GM23338 (cell line): ENCODE data around the gene IFITM1. TPM values are rescaled to one million over a fixed set of nuclear protein-coding genes. Genes with fewer than 3 reads are reported as not detected.

Experiments used
- ATAC-seq: fragments of 200-7000 bp; cut with Tn5 transposase; 3 replicates; pipeline ENCODE4 v1.9.1; 2020
- DNase-seq: peaks from one replicate; pipeline ENCODE4 v3.0.0-alpha.2; 2015; ENCODE audit warnings: low spot score
- H2AFZ ChIP-seq: fragments of 200-600 bp; sonication (generic); 2 replicates; pipeline ENCODE4 v1.8.0; 2016; ENCODE audit warnings: antibody characterized with exemption, mild to moderate bottlenecking, moderate library complexity
- H3F3A ChIP-seq: fragments of 200-600 bp; sonication (generic); replicated peaks from 2 replicates; pipeline ENCODE4 v1.8.0; 2017; ENCODE audit warnings: antibody characterized with exemption, mixed run types, low read depth
- H3K27ac ChIP-seq: fragments of 200-600 bp; sonication (generic); 2 replicates; pipeline ENCODE4 v1.6.1; 2016; ENCODE audit warnings: low read depth
- H3K27me3 ChIP-seq: fragments of 200-600 bp; sonication (generic); 2 replicates; pipeline ENCODE4 v1.8.0; 2016; ENCODE audit warnings: mild to moderate bottlenecking, mixed run types, moderate library complexity; ENCODE audit not compliant: insufficient read depth
- H3K36me3 ChIP-seq: fragments of 200-600 bp; sonication (generic); 2 replicates; pipeline ENCODE4 v1.8.0; 2016; ENCODE audit warnings: mild to moderate bottlenecking; ENCODE audit not compliant: insufficient read depth
- H3K4me1 ChIP-seq: fragments of 200-600 bp; sonication (generic); 2 replicates; pipeline ENCODE4 v1.8.0; 2016; ENCODE audit warnings: mild to moderate bottlenecking, moderate library complexity; ENCODE audit not compliant: insufficient read depth
- H3K4me2 ChIP-seq: fragments of 200-600 bp; sonication (generic); 2 replicates; pipeline ENCODE4 v1.7.1; 2017; ENCODE audit warnings: mixed run types
- H3K4me3 ChIP-seq: fragments of 200-600 bp; sonication (generic); 2 replicates; pipeline ENCODE4 v1.6.1; 2016; ENCODE audit warnings: mixed run types
- H3K79me2 ChIP-seq: fragments of 200-600 bp; sonication (generic); replicated peaks from 2 replicates; pipeline ENCODE4 v1.8.0; 2017; ENCODE audit warnings: mild to moderate bottlenecking; ENCODE audit not compliant: insufficient read depth
- H3K9me2 ChIP-seq: fragments of 200-600 bp; sonication (generic); 2 replicates; pipeline ENCODE4 v1.8.0; 2017; ENCODE audit not compliant: insufficient read depth
- H4K20me1 ChIP-seq: fragments of 200-600 bp; sonication (generic); replicated peaks from 2 replicates; pipeline ENCODE4 v1.8.0; 2017; ENCODE audit warnings: mild to moderate bottlenecking; ENCODE audit not compliant: insufficient read depth
- H3K27ac Mint-ChIP-seq: 2 replicates; pipeline ENCODE4 v1.8.0; 2020; ENCODE audit warnings: inconsistent platforms, mild to moderate bottlenecking, moderate library complexity, mixed read lengths
- H3K27me3 Mint-ChIP-seq: 3 replicates; pipeline ENCODE4 v1.8.0; 2022; ENCODE audit warnings: low read depth, mild to moderate bottlenecking, moderate library complexity, mixed read lengths, inconsistent platforms; ENCODE audit not compliant: insufficient read depth, poor library complexity
- H3K36me3 Mint-ChIP-seq: 3 replicates; pipeline ENCODE4 v1.8.0; 2021; ENCODE audit warnings: low read depth, mild to moderate bottlenecking, inconsistent platforms, moderate library complexity, mixed read lengths
- H3K4me1 Mint-ChIP-seq: 3 replicates; pipeline ENCODE4 v1.8.0; 2020; ENCODE audit warnings: mild to moderate bottlenecking, inconsistent platforms, mixed read lengths
- H3K4me3 Mint-ChIP-seq: 3 replicates; pipeline ENCODE4 v1.8.0; 2021; ENCODE audit warnings: moderate library complexity, mild to moderate bottlenecking, inconsistent platforms, mixed read lengths
- H3K9me3 Mint-ChIP-seq: 3 replicates; pipeline ENCODE4 v1.8.0; 2020; ENCODE audit warnings: moderate library complexity, mild to moderate bottlenecking, inconsistent platforms, mixed read lengths
- CREB1 ChIP-seq: fragments of 250-450 bp; sonication (Bioruptor Pico); IDR thresholded peaks from 2 replicates; pipeline ENCODE4 v1.5.0; 2020; ENCODE audit warnings: low read depth, mild to moderate bottlenecking, moderate library complexity
- ETS1 ChIP-seq: IDR thresholded peaks from 2 replicates; pipeline ENCODE4 v1.6.1; 2016; ENCODE audit warnings: antibody characterized with exemption
- EZH2 ChIP-seq: fragments of 200-600 bp; sonication (generic); IDR thresholded peaks from one replicate; pipeline ENCODE4 v1.8.0; 2017; ENCODE audit warnings: antibody characterized with exemption, mild to moderate bottlenecking, low read depth; ENCODE audit not compliant: unreplicated experiment
- POLR2AphosphoS5 ChIP-seq: IDR thresholded peaks from 2 replicates; pipeline ENCODE4 v1.6.1; 2016; ENCODE audit warnings: antibody characterized with exemption, low read depth
- STAT1 ChIP-seq: IDR thresholded peaks from one replicate; pipeline ENCODE4 v1.6.1; 2016; ENCODE audit warnings: antibody characterized with exemption; ENCODE audit not compliant: unreplicated experiment
- ZNF114 ChIP-seq: fragments of 250-450 bp; sonication (Bioruptor Pico); IDR thresholded peaks from 2 replicates; pipeline ENCODE4 v1.5.0; 2020; ENCODE audit warnings: mild to moderate bottlenecking, moderate library complexity
- ZNF331 ChIP-seq: fragments of 250-450 bp; sonication (Bioruptor Pico); IDR thresholded peaks from 2 replicates; pipeline ENCODE4 v1.5.0; 2020; ENCODE audit warnings: low read depth, mild to moderate bottlenecking, moderate library complexity
- ZNF462 ChIP-seq: fragments of 250-450 bp; sonication (Bioruptor Pico); IDR thresholded peaks from 2 replicates; pipeline ENCODE4 v1.5.0; 2020; ENCODE audit warnings: mild to moderate bottlenecking, moderate library complexity
- polyA plus RNA-seq: library from polyadenylated mRNA; unstranded; fragments of >200 nt; fragmentation: Nextera tagmentation; extraction: Ambion mirVana; gene quantifications from 2 replicates; pipeline ENCODE4 v1.2.1, GENCODE V29; 2016
- total RNA-seq: library from RNA; depleted of rRNA; stranded (reverse); fragments of >200 nt; shearing (Covaris generic); gene quantifications from 2 replicates; pipeline ENCODE4 v1.2.3, GENCODE V29; 2014

IFITM1 gene
- total and polyA plus RNA-seq, 2 experiments from 2014 or later = 396 to 1,194 TPM

- H3K4me1 ChIP-seq = peaks cover 48% of the 10 kb centered on the region
- peak overlapping the region; percentile 70 for H3K4me3 ChIP-seq
- no peak for ATAC-seq
- H4K20me1 ChIP-seq = peaks cover 10% of the 10 kb centered on the region
- H3K79me2 ChIP-seq = peaks cover 23% of the 10 kb centered on the region
- no peak overlapping the region for H2AFZ ChIP-seq
- no peak overlapping the region for H3K27ac ChIP-seq
- Mint-ChIP-seq H3K27me3 (peaks cover 20% of the 10 kb centered on the region), H3K4me1 (peaks cover 60% of the 10 kb centered on the region), H3K4me3 (peak overlapping the region; percentile 91), H3K9me3 (no peaks in the 10 kb centered on the region), H3K27ac (no peak overlapping the region), H3K36me3 (peaks cover 8% of the 10 kb centered on the region; the same call in 2 of the 3 replicates)
- H3K27me3 ChIP-seq = peaks cover 4% of the 10 kb centered on the region; the same call in 1 of the 2 replicates
- no peak for DNase-seq
- TF ChIP-seq ETS1 (no peak), ZNF114 (CRISPR knock-in tag) (no peak), CREB1 (no peak), ZNF331 (CRISPR knock-in tag) (no peak), POLR2AphosphoS5 (peak; percentile 5; the same call in 1 of the 2 replicates), EZH2 (no peak), STAT1 (no peak), ZNF462 (CRISPR knock-in tag) (no peak)
- H3F3A ChIP-seq = peaks cover 27% of the 10 kb centered on the region
- no peaks in the 10 kb centered on the region for H3K36me3 ChIP-seq
- peak overlapping the region; percentile 84 for H3K4me2 ChIP-seq
- H3K9me2 ChIP-seq = no peaks in the 10 kb centered on the region
These were observed 1.7 kb downstream of the IFITM1 start for GRCh38 chr11:315516-315994.
